ENCODE data around the gene SOCS3. TPM values are rescaled to one million over a fixed set of nuclear protein-coding genes. Genes with fewer than 3 reads are reported as not detected.

SOCS3 gene
- total RNA-seq, 1 donor from 2014 or later, result 3.1 TPM

DNA sequence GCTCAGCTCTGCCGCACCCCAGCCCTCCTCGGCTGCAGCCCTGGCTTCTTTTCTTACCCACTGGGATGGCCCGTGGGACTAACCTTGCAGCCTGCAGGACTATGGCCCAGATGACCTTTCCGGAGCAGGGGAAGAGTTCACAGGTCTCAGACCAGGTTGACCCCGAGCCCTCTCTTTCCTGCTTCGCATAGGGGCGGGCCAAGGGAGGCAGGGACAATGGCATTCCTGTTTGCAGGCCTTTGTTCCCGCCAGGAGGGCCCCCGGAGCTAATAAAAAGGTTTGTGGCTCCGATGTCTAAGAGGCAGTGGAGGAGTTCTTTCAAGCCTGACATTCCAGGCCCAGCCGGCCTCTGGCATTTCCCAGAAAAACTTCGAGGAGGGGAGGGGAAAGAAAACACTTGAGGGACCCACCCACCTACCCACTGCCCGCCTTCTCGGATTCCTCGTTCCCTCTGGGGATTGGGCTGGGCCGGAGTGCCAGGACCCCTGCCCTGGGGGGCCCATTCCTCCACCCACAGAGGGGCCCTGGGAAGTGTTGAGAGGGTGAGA is 5.8 kb upstream of the SOCS3 start:
- TF ChIP-seq, protein P1, sequence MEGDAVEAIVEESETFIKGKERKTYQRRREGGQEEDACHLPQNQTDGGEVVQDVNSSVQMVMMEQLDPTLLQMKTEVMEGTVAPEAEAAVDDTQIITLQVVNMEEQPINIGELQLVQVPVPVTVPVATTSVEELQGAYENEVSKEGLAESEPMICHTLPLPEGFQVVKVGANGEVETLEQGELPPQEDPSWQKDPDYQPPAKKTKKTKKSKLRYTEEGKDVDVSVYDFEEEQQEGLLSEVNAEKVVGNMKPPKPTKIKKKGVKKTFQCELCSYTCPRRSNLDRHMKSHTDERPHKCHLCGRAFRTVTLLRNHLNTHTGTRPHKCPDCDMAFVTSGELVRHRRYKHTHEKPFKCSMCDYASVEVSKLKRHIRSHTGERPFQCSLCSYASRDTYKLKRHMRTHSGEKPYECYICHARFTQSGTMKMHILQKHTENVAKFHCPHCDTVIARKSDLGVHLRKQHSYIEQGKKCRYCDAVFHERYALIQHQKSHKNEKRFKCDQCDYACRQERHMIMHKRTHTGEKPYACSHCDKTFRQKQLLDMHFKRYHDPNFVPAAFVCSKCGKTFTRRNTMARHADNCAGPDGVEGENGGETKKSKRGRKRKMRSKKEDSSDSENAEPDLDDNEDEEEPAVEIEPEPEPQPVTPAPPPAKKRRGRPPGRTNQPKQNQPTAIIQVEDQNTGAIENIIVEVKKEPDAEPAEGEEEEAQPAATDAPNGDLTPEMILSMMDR (IDR thresholded peaks at IDR 0.05; ENCODE audit: partially characterized antibody, unreplicated experiment), result no peak
- H3K9me3 Mint-ChIP-seq (ENCODE audit: unreplicated experiment), result peaks cover 2% of the 10 kb centered on the region
- H3K27me3 Mint-ChIP-seq (ENCODE audit: unreplicated experiment), result peaks cover 8% of the 10 kb centered on the region
- no peak for DNase-seq
- H3K27ac Mint-ChIP-seq (ENCODE audit: unreplicated experiment), result no peak overlapping the region
- no peaks in the 10 kb centered on the region for H3K36me3 Mint-ChIP-seq (ENCODE audit: unreplicated experiment)
- H3K4me1 Mint-ChIP-seq (ENCODE audit: low read depth, unreplicated experiment), result peaks cover 17% of the 10 kb centered on the region
- H3K4me3 Mint-ChIP-seq (ENCODE audit: unreplicated experiment), result no peak overlapping the region

DNA sequence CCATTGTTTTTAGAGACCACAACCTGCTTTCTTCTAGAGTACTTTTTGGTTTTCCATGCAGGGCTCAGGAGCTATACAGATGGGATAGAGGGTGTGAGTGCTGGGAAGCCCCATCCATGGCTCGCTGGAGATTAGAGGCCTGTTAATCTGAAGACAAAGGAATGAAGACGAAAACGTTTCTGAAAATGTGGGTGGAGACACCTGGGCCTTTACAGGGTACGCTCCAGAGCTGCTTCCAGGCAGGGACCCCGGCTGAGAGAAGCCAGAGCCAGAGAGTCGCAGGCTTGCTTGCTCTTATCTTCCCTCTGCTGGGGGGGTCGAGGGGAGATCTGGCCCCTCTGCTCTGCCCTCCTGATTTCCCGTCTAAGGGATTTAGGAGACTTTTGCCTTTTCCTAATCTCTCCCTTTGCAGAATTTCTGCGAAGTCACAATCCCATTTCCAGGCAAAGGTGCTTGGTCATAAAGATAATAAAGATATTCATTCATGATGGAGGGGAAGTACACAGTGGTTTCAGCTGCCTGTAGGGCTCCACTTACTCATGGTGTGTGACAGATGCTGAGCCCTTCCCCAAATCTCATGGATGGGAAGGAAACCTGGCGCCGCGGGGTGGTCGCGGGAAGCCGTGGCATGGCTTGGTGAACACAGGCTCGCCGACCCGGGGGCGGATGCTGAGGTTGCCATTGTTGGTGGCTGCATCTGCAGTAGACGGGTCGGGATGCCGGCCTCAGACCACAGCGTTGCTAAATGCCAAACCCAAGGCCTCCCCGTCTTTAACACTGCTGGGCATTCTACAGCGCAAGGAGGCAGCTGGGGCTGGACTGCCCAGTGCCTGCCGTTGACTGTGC is 4.8 kb upstream of the SOCS3 start:
- H3K9me3 Mint-ChIP-seq (ENCODE audit: unreplicated experiment), result peaks cover 2% of the 10 kb centered on the region
- DNase-seq, result no peak
- no peaks in the 10 kb centered on the region for H3K36me3 Mint-ChIP-seq (ENCODE audit: unreplicated experiment)
- no peak overlapping the region for H3K4me3 Mint-ChIP-seq (ENCODE audit: unreplicated experiment)
- no peak overlapping the region for H3K27ac Mint-ChIP-seq (ENCODE audit: unreplicated experiment)
- peaks cover 8% of the 10 kb centered on the region for H3K27me3 Mint-ChIP-seq (ENCODE audit: unreplicated experiment)
- TF ChIP-seq, protein P1 (IDR thresholded peaks at IDR 0.05; ENCODE audit: partially characterized antibody, unreplicated experiment), result no peak
- peaks cover 17% of the 10 kb centered on the region for H3K4me1 Mint-ChIP-seq (ENCODE audit: low read depth, unreplicated experiment)

DNA sequence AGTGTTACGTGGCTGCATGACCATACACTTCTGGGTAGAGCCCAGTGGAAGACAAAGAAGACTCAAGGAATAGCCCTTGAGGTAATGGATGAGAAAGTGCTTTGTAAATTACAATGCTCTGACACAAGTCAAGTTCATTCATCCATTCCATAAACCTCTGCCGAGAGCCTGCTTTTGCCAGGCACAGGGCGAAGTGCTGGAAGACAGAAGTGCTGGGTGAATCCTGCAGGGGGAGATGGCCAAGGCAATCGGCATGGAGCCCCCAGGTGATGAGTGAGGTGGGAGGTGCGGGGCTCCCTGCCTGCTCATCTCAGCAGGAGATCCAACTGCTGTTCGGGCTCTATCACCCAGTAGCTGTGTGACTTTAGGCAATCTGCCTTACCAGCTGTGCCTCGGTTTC is 2.8 kb upstream of the SOCS3 start:
- TF ChIP-seq, protein P1 (IDR thresholded peaks at IDR 0.05; ENCODE audit: partially characterized antibody, unreplicated experiment), result no peak
- H3K4me1 Mint-ChIP-seq (ENCODE audit: low read depth, unreplicated experiment), result peaks cover 17% of the 10 kb centered on the region
- peaks cover 8% of the 10 kb centered on the region for H3K27me3 Mint-ChIP-seq (ENCODE audit: unreplicated experiment)
- H3K27ac Mint-ChIP-seq (ENCODE audit: unreplicated experiment), result no peak overlapping the region
- no peaks in the 10 kb centered on the region for H3K36me3 Mint-ChIP-seq (ENCODE audit: unreplicated experiment)
- no peak for DNase-seq
- H3K9me3 Mint-ChIP-seq (ENCODE audit: unreplicated experiment), result peaks cover 2% of the 10 kb centered on the region
- no peak overlapping the region for H3K4me3 Mint-ChIP-seq (ENCODE audit: unreplicated experiment)

DNA sequence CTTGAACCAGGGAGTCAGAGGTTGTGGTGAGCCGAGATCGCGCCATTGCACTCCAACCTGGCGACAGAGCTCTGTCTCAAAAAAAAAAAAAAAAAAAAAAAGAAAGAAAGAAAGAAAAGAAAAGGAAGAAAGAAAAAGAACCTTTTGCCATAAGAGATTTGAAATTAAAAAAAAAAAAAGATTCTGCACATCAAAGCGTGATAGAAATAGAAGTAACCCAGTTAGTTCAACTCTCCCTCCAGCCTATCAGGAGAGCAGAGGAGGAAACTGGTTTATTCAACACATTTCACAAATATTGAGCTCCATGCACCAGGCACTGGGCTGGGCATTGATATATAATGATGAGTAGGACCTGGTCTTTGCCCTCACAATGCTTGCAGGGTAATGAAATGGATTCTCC is 2.4 kb upstream of the SOCS3 start:
- Mint-ChIP-seq H3K36me3 (ENCODE audit: unreplicated experiment) (no peaks in the 10 kb centered on the region), H3K27me3 (ENCODE audit: unreplicated experiment) (peaks cover 8% of the 10 kb centered on the region), H3K4me1 (ENCODE audit: low read depth, unreplicated experiment) (peaks cover 17% of the 10 kb centered on the region)

More for the DNA sequence above, 2.4 kb upstream of the SOCS3 start:
- no peak for DNase-seq
- TF ChIP-seq, protein P1 (IDR thresholded peaks at IDR 0.05; ENCODE audit: partially characterized antibody, unreplicated experiment), result no peak
- Mint-ChIP-seq H3K4me3 (ENCODE audit: unreplicated experiment) (no peak overlapping the region), H3K27ac (ENCODE audit: unreplicated experiment) (no peak overlapping the region), H3K9me3 (ENCODE audit: unreplicated experiment) (peaks cover 2% of the 10 kb centered on the region)
